OCI-LY3 (cell line): Measurements from ENCODE around the gene TOLLIP.

Experiments
- EZH2phosphoT487 ChIP-seq: fragments of 200-600 bp; shearing (Covaris generic); IDR thresholded peaks from 2 replicates; pipeline ENCODE4 v1.6.1; 2018; ENCODE audit warnings: antibody characterized with exemption, mixed run types, low read depth
- TF ChIP-seq, protein P1 (sequence below): fragments of 200-600, 300-600 bp; sonication (generic); IDR thresholded peaks from 2 replicates; pipeline ENCODE4 v1.5.1; 2014; ENCODE audit warnings: antibody characterized with exemption, low read length, low read depth

DNA sequence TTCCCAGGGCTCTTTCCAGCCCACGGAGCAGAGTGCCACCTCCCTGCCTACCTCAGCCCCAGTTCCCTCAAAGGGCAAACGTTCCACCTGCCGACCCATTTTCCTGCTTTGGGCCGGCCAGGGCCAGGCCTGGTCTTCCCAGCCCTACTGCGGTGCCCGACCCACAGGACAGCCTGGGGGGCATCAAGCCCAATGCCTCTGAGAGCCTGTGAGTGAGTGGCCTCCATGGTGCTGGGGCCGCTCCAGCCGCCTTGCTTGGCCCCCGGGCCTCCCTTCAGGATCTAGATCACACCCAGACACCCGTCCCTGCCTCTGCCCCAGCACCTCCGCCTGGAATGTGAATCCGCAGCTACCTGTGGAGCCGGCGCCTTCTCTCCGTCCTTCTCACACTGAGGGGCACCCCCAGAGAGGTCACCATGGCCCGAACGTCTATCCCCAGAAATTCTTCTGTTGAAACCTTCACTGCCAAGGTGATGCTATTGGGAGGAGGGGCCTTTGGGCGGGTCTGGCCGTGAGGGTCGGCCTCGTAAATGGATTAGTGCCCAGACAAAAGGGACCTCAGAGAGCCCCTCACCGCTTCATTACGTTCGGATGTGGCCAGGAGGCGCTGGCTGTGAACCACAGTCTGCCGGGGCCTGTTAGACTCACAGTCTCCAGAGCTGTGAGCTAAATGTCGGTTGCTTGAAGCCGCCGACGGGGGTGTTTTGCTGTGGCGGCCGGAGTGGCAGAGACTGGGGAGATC, 44.1 kb upstream of the TOLLIP start:
- TF ChIP-seq, protein P1, sequence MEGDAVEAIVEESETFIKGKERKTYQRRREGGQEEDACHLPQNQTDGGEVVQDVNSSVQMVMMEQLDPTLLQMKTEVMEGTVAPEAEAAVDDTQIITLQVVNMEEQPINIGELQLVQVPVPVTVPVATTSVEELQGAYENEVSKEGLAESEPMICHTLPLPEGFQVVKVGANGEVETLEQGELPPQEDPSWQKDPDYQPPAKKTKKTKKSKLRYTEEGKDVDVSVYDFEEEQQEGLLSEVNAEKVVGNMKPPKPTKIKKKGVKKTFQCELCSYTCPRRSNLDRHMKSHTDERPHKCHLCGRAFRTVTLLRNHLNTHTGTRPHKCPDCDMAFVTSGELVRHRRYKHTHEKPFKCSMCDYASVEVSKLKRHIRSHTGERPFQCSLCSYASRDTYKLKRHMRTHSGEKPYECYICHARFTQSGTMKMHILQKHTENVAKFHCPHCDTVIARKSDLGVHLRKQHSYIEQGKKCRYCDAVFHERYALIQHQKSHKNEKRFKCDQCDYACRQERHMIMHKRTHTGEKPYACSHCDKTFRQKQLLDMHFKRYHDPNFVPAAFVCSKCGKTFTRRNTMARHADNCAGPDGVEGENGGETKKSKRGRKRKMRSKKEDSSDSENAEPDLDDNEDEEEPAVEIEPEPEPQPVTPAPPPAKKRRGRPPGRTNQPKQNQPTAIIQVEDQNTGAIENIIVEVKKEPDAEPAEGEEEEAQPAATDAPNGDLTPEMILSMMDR, result no peak
- no peak for TF ChIP-seq EZH2phosphoT487
